ENCODE results near the gene EGFR.

DNA sequence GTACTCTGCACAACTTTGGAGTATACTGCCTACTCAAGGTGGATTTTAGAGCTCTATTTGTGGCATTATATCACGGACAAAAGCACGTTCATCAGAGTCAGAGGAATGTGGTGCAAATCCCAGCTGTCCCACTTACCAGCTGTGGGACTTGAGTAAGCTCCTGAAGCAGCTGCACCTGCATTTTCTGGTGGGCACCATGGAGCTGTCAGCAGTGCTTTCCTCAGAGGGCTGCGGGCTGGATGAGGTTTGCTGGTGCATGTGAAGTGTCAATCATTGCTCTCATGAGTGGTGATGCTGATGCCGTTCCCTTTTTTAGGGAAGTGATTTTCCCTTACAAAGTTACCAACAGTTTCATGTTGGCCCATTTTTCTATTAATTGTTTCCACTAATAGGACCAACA, 53.4 kb downstream of the EGFR start:
- TF ChIP-seq, protein P1, sequence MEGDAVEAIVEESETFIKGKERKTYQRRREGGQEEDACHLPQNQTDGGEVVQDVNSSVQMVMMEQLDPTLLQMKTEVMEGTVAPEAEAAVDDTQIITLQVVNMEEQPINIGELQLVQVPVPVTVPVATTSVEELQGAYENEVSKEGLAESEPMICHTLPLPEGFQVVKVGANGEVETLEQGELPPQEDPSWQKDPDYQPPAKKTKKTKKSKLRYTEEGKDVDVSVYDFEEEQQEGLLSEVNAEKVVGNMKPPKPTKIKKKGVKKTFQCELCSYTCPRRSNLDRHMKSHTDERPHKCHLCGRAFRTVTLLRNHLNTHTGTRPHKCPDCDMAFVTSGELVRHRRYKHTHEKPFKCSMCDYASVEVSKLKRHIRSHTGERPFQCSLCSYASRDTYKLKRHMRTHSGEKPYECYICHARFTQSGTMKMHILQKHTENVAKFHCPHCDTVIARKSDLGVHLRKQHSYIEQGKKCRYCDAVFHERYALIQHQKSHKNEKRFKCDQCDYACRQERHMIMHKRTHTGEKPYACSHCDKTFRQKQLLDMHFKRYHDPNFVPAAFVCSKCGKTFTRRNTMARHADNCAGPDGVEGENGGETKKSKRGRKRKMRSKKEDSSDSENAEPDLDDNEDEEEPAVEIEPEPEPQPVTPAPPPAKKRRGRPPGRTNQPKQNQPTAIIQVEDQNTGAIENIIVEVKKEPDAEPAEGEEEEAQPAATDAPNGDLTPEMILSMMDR (IDR thresholded peaks at IDR 0.05) = no peak
- no peak for TF ChIP-seq POLR2A (IDR thresholded peaks at IDR 0.05)

Measured in right lobe of liver (tissue), 4 donors.